Activated CD4-positive, alpha-beta T cell treated with anti-CD3 and anti-CD28 coated beads, Interleukin-2, amount 10 ng/mL, durations not matched to agents 7 days and 5 days (primary cell): ENCODE results near the gene RSU1. TPM values are rescaled to one million over a fixed set of nuclear protein-coding genes. Genes with fewer than 3 reads are reported as not detected.

Source experiments
- CTCF ChIA-PET: fragments of 350-600 bp; sonication (Branson Sonifier 250); formaldehyde crosslinking; loops from one replicate; lab custom pipeline; 2021; ENCODE audit warnings: antibody characterized with exemption; lab: Charles Lee
- POLR2A ChIA-PET: fragments of 350-600 bp; sonication (Branson Sonifier 250); formaldehyde crosslinking; loops from one replicate; lab custom pipeline; 2021; ENCODE audit warnings: antibody characterized with exemption; lab: Charles Lee
- DNase-seq: peaks from one replicate; pipeline ENCODE4 v3.0.0-alpha.2; 2020
- H3K27ac Mint-ChIP-seq: one replicate; pipeline ENCODE4 v1.8.0; 2021; ENCODE audit warnings: mild to moderate bottlenecking, moderate library complexity, mixed read lengths
- H3K27me3 Mint-ChIP-seq: one replicate; pipeline ENCODE4 v1.8.0; 2021; ENCODE audit warnings: mixed read lengths
- H3K36me3 Mint-ChIP-seq: one replicate; pipeline ENCODE4 v1.8.0; 2021; ENCODE audit warnings: low read depth, mixed read lengths
- H3K4me1 Mint-ChIP-seq: one replicate; pipeline ENCODE4 v1.8.0; 2021; ENCODE audit warnings: mixed read lengths
- H3K4me3 Mint-ChIP-seq: one replicate; pipeline ENCODE4 v1.8.0; 2021; ENCODE audit warnings: mild to moderate bottlenecking, moderate library complexity, mixed read lengths
- H3K9me3 Mint-ChIP-seq: one replicate; pipeline ENCODE4 v1.8.0; 2021; ENCODE audit warnings: mixed read lengths
- total RNA-seq, 2 experiments: library from RNA; stranded (reverse); gene quantifications; one replicate each; pipeline ENCODE4 v1.2.3, GENCODE V29; 2021

RSU1 gene
- total RNA-seq, 2 experiments from 2014 or later = 79.5 to 106 TPM

DNA sequence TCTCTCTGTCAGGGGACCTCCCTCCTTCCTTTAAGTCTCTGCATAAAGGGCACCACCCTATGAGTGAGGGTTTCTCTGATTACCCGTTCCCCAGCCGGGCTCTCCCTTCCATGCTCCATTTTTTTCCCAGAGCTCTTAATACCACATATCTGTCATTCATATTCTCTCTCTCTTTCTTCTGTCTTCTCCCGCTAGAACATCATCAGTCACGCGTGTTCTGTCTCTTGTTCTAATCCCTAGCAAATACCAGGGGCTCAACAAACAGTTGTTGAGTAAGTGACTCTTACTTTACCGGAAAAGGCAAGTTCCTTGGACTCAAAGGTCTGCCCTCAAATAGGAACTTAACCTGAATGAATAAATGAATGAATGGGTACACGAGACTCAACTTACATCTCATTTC is 68.5 kb downstream of the RSU1 start:
- CTCF ChIA-PET = no interaction called here
- Mint-ChIP-seq H3K27me3 (no peaks in the 10 kb centered on the region), H3K4me3 (no peak overlapping the region)

DNA sequence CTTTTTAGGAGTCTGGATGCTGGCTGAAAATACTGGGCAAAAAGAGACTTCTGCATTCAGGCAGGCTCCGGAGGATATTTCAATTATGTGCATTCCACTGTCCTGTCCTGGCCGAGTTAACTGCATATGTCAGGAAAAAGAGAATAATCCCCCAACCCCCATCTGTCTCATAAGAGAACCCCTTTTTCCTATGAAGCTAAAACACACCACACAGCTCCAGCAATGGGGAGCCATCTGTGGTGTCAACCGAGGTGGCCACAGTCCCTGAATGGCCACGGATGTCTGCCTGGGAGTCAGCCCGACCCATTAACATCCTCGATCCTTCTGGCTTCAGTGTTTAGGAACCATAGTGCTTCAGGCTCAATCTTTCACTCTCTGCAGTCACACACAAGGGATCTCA is 70.4 kb downstream of the RSU1 start:
- CTCF ChIA-PET = no interaction called here
- H3K27me3 Mint-ChIP-seq = no peaks in the 10 kb centered on the region
- no peak overlapping the region for H3K4me3 Mint-ChIP-seq
- H3K4me1 Mint-ChIP-seq = no peaks in the 10 kb centered on the region
- H3K27ac Mint-ChIP-seq = no peak overlapping the region
- no peaks in the 10 kb centered on the region for H3K9me3 Mint-ChIP-seq
- no peak for DNase-seq
- POLR2A ChIA-PET = no interaction called here
- H3K36me3 Mint-ChIP-seq = peaks cover 38% of the 10 kb centered on the region

More for the DNA sequence above, 68.5 kb downstream of the RSU1 start:
- Mint-ChIP-seq H3K4me1 (no peaks in the 10 kb centered on the region), H3K9me3 (no peaks in the 10 kb centered on the region), H3K36me3 (peaks cover 42% of the 10 kb centered on the region), H3K27ac (no peak overlapping the region)
- DNase-seq = no peak
- POLR2A ChIA-PET = no interaction called here

DNA sequence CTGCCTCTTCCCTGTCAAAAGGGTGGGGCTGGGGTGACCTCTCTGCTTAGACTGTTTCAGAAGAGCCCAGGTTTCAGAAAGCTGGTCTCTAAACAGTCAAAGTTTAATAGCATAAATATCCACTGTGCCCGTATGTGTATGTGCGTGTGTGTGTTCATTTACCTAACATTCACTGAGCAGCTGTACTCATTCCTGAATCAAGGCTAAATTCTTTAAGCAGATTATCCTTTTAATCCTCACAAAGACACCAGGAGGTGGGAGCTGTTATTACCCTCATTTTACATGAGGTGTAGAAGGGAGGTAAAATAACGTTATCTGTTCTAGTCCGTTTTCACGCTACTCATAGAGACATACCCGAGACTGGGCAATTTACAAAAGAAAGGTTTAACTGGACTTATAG is 72.2 kb downstream of the RSU1 start:
- ChIA-PET CTCF (no interaction called here), POLR2A (no interaction called here)
- peaks cover 33% of the 10 kb centered on the region for H3K36me3 Mint-ChIP-seq
- no peaks in the 10 kb centered on the region for H3K4me1 Mint-ChIP-seq
- H3K27me3 Mint-ChIP-seq = no peaks in the 10 kb centered on the region
- no peaks in the 10 kb centered on the region for H3K9me3 Mint-ChIP-seq
- no peak for DNase-seq
- H3K27ac Mint-ChIP-seq = no peak overlapping the region
- no peak overlapping the region for H3K4me3 Mint-ChIP-seq

DNA sequence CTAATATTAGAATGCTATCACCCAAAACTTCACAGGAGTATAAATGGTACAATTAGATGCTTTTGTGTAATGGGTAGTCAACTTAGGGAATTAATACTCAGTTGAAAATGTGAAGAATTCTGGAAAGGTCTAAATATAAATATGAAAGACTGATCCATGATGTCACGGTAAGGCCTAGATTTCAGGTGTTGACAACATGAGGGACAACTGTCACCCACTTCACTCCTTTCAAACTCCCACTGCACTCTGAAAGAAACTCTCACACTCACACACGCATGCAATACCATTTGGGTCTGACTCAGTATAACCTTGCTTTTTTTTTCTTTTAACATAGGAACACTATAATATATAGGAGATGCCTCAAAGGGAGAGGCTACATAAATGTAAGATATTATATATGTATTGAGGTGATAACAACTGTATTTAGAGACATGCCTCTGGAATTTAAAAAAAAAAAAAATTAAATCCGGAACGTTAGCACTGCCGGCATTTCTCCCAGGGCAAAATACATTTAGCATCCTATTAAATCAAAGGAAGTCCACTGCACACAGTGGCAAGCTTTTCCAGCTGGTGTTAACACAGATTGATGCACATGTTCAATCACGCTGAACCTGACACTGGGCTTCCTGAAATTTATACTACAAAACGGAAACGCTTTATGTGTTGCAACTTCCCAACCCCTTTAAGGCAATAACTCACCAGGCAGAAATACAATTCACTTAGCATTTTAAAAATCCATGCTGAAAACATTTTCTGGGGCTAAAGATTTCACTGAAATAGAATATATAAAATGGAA is 74.9 kb downstream of the RSU1 start:
- Mint-ChIP-seq H3K9me3 (peaks cover 5% of the 10 kb centered on the region), H3K27me3 (no peaks in the 10 kb centered on the region), H3K4me1 (no peaks in the 10 kb centered on the region), H3K27ac (no peak overlapping the region), H3K4me3 (no peak overlapping the region), H3K36me3 (peaks cover 48% of the 10 kb centered on the region)
- ChIA-PET CTCF (interaction anchor here (0.6 to 1.6 kb wide), 2 partner anchors 10 to 427 kb away, joined by 4 to 5 read pairs; no protein-coding TSS in a partner anchor), POLR2A (no interaction called here)
- DNase-seq = no peak

DNA sequence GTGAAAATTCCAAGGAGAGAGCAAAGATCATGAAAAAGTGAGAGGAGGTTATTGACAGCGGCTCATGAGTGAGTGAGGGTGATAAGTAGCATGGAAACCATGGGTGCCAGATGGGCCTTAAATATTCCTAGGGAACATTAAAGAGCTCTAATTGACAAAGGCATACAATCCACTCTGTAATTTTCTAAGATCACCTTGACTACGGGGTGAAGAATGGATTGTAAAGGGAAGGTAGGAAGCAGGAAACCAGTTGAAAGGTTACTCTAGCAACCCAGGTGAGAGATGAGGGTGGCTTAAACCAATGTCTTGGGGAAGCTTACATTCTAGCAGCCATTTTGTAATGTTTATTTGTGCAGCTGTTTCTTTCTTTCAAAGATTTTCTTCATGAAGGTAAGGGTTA is 75.7 kb downstream of the RSU1 start:
- Mint-ChIP-seq H3K27ac (no peak overlapping the region), H3K9me3 (peaks cover 9% of the 10 kb centered on the region), H3K36me3 (peaks cover 54% of the 10 kb centered on the region), H3K4me3 (no peak overlapping the region), H3K4me1 (no peaks in the 10 kb centered on the region), H3K27me3 (no peaks in the 10 kb centered on the region)
- ChIA-PET CTCF (interaction anchor here (1.3 to 1.6 kb wide), 2 partner anchors 9 to 17 kb away, joined by 5 read pairs; no protein-coding TSS in a partner anchor), POLR2A (no interaction called here)
- DNase-seq = no peak

DNA sequence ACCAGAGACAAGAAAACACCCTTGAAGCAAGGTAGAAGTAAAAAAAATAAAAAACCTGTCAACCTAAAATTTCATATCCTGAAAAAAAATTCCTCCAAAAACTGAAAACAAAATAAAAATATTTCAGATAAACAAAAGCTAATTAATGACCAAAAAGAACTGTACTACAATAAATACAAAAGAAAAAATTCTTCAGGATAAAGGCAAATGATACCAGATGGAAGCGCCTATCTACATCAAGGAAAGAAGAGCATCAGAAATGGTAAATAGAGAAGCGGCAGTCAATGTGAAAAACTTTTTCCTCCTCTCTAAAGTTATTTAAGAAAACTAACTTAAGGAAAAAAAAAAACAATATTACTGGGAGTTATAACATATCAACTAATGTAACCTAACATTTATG is 79.8 kb downstream of the RSU1 start:
- Mint-ChIP-seq H3K4me3 (no peak overlapping the region), H3K36me3 (peaks cover 66% of the 10 kb centered on the region), H3K27me3 (no peaks in the 10 kb centered on the region), H3K27ac (no peak overlapping the region), H3K4me1 (peaks cover under 1% of the 10 kb centered on the region), H3K9me3 (peaks cover 19% of the 10 kb centered on the region)
- DNase-seq = no peak
- ChIA-PET POLR2A (no interaction called here), CTCF (no interaction called here)

DNA sequence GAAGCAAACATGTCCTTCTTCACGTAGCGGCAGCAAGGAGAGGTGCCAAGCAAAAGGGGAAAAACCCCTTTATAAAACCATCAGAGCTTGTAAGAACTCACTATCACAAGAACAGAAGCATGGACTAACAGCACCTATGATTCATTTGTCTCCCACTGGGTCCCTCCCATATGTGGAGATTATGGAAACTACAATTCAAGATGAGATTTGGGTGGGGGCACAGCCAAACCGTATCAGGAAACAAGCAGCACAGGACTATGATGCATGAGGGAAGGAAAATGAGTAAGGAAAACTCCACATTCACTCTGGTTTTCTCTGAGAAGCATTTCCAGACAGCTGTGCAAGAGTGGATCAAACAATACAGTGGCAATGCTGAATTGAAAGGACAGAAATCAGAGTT is 81.6 kb downstream of the RSU1 start:
- Mint-ChIP-seq H3K36me3 (peaks cover 72% of the 10 kb centered on the region), H3K27ac (no peak overlapping the region), H3K27me3 (no peaks in the 10 kb centered on the region), H3K4me3 (no peak overlapping the region), H3K4me1 (peaks cover 3% of the 10 kb centered on the region), H3K9me3 (peaks cover 19% of the 10 kb centered on the region)
- ChIA-PET CTCF (no interaction called here), POLR2A (no interaction called here)
- DNase-seq = no peak

DNA sequence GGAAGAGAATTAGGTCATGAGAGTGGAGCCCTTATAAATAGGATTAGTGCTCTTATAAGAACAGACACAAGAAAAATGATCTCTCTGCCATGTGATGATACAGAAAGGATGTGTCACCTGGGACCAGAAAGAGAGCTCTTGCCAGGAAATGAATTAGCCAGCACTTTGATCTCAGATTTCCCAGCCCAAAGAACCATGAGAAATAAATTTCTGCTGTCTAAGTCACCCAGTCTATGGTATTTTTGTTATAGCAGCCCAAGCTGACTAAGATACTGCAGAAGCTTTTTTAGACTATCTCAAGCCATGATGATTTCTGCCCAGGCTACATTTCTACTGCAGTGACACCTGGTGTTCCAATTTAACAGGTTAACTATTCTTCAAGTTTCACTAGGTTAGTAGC is 84.8 kb downstream of the RSU1 start:
- ChIA-PET CTCF (interaction anchor here (2.0 to 2.4 kb wide), 2 partner anchors 9 to 13 kb away, joined by 5 to 6 read pairs; no protein-coding TSS in a partner anchor), POLR2A (no interaction called here)
- peaks cover 78% of the 10 kb centered on the region for H3K36me3 Mint-ChIP-seq
- no peak overlapping the region for H3K27ac Mint-ChIP-seq
- no peak overlapping the region for H3K4me3 Mint-ChIP-seq
- DNase-seq = no peak
- H3K4me1 Mint-ChIP-seq = peaks cover 28% of the 10 kb centered on the region
- H3K27me3 Mint-ChIP-seq = no peaks in the 10 kb centered on the region
- peaks cover 29% of the 10 kb centered on the region for H3K9me3 Mint-ChIP-seq

DNA sequence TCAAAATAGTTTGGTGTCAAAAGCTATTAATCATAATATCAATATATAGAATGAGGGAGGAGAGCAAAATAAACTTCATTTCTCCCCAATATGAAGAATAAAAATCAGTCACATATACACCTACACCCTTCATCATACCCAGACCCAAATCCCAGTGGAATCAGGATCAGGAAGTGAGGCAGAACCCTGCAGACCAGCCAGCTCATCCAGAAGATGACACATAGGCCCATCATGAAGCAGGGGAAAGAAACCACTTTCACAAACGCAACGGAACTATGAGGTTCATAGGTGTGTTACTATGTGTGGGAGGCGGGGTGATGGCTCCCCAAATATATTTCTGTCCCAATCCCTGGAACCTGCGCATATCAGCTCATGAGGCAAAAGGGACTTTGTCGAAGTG is 89.0 kb downstream of the RSU1 start:
- no peak overlapping the region for H3K27ac Mint-ChIP-seq
- CTCF ChIA-PET = no interaction called here
- H3K9me3 Mint-ChIP-seq = peaks cover 18% of the 10 kb centered on the region
- H3K27me3 Mint-ChIP-seq = no peaks in the 10 kb centered on the region
- peaks cover 37% of the 10 kb centered on the region for H3K4me1 Mint-ChIP-seq
- POLR2A ChIA-PET = no interaction called here
- no peak for DNase-seq
- H3K4me3 Mint-ChIP-seq = no peak overlapping the region
- peaks cover 61% of the 10 kb centered on the region for H3K36me3 Mint-ChIP-seq

DNA sequence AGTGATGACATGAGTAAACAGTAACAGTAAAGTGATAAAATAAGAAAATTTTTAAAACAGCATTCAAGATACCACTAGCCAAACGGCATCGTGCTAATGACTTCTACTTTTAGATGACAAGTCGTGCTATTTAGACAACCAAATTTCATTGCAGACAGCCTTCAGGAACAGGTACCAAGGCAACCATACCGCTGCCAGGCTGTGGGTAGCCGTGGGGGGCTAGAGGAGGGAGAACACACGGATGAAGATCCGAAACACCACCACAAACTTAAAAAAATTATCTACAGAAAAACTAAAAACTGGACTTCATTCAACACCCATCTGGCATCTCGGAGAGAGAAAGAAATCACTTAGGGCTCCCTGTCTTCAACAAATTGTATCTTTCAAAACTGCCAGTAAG is 89.6 kb downstream of the RSU1 start:
- Mint-ChIP-seq H3K4me3 (no peak overlapping the region), H3K36me3 (peaks cover 62% of the 10 kb centered on the region), H3K9me3 (peaks cover 18% of the 10 kb centered on the region), H3K4me1 (peaks cover 37% of the 10 kb centered on the region), H3K27ac (no peak overlapping the region), H3K27me3 (no peaks in the 10 kb centered on the region)
- POLR2A ChIA-PET = no interaction called here
- DNase-seq = no peak
- CTCF ChIA-PET = no interaction called here

DNA sequence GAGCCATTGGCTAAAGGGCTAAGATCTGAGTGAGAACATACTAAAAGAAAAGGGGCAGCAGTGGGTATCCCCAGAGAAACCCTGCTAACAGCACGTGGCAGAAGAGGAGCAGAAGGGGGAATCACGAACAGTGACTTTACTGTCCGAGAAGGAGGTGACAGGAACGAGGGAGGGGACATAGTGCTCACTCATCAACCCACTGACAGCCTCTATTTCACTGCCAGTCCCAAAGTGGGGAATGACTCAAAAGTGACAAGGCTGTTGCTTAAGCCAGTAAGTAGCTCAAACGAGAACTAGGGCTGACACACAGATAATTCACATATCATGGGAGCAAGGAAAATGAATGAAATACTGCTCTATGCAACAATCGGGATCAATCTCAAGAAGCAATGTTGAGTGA is 92.7 kb downstream of the RSU1 start:
- Mint-ChIP-seq H3K27ac (no peak overlapping the region), H3K4me1 (peaks cover 25% of the 10 kb centered on the region), H3K27me3 (no peaks in the 10 kb centered on the region), H3K4me3 (no peak overlapping the region), H3K9me3 (peaks cover 12% of the 10 kb centered on the region), H3K36me3 (peaks cover 43% of the 10 kb centered on the region)
- ChIA-PET CTCF (no interaction called here), POLR2A (no interaction called here)
- DNase-seq = no peak

DNA sequence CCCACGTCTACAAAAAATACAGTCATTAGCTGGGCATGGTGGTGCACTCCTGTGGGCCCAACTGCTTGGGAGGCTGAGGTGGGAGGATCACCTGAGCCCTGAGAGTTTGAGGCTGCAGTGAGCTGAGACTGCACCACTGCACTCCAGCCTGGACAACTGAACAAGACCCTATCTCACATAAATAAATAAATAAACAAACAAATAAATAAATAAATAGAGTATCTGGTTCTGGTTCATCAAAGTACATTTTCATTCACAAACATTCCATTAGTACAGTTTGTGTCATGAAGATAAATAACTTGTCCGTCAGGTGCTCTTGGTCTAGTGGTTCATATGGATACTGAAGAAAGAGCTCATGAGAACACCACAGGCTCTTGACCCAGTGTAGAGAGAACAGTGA is 96.4 kb downstream of the RSU1 start:
- CTCF ChIA-PET = interaction anchor here (0.8 kb wide), 1 partner anchor 30 kb away, joined by 3 read pairs; no protein-coding TSS in a partner anchor
- no peaks in the 10 kb centered on the region for H3K27me3 Mint-ChIP-seq
- H3K4me3 Mint-ChIP-seq = no peak overlapping the region
- POLR2A ChIA-PET = no interaction called here
- DNase-seq = no peak
- H3K9me3 Mint-ChIP-seq = peaks cover 6% of the 10 kb centered on the region
- H3K27ac Mint-ChIP-seq = no peak overlapping the region
- H3K36me3 Mint-ChIP-seq = peaks cover 23% of the 10 kb centered on the region
- H3K4me1 Mint-ChIP-seq = no peaks in the 10 kb centered on the region

DNA sequence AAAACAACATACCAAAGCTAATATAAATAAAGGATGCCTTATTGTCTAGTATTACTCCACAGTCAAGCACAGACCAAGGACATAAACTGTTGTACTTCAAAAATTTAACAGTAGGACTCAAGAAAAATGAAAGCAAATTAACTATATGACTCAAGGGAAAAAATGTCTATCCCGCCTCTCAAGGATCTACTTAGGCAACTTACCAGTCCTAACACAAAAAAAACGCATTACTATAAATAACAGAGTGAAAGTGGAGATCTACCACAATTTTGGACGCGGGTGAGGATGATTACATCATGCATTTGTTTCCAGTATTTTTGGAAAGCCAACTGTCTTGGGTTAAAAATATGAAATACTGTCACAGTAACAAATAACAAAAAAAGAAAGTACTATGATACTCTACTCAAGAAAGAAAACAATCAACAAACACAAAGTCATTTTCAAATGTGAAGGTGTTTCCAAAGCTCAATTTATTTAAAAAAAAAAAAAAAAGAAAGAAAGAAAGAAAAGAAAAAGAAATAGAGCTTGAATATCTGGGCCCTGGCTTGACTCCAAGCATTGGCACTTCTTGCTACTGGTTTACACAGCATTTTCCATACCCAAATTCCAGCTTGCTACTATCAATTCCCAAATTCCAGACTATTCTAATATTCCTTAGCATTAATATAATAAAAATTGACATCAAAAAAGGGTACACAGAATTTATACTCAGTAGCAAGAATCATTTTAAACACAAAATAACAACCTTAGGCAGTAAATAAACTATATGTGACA is 99.4 kb downstream of the RSU1 start:
- peaks cover 29% of the 10 kb centered on the region for H3K36me3 Mint-ChIP-seq
- CTCF ChIA-PET = no interaction called here
- DNase-seq = no peak

More for the DNA sequence above, 99.4 kb downstream of the RSU1 start:
- Mint-ChIP-seq H3K4me1 (peaks cover 2% of the 10 kb centered on the region), H3K27ac (no peak overlapping the region), H3K4me3 (no peak overlapping the region), H3K27me3 (no peaks in the 10 kb centered on the region), H3K9me3 (peaks cover 23% of the 10 kb centered on the region)
- POLR2A ChIA-PET = no interaction called here
